HG03575 (cell line): ENCODE measurements around the gene ITPR1.

Source experiments
- ATAC-seq: cut with Tn5 transposase; IDR thresholded peaks from one replicate; pipeline ENCODE4 v1.9.1; 2021; ENCODE audit not compliant: unreplicated experiment, insufficient number of reproducible peaks, low FRiP score; ENCODE audit errors: extremely low read depth

Gene ITPR1

GRCh38 chr3:4525560-4526223 lies 32.5 kb downstream of the ITPR1 start:
- no peak for ATAC-seq

GRCh38 chr3:4528320-4528719 lies 35.2 kb downstream of the ITPR1 start:
- no peak for ATAC-seq

- no peak for ATAC-seq
Measured at GRCh38 chr3:4528819-4529600, 35.9 kb downstream of the ITPR1 start.

- ATAC-seq: no peak
Measured at GRCh38 chr3:4529876-4530588, 36.9 kb downstream of the ITPR1 start.

- no peak for ATAC-seq
Measured at GRCh38 chr3:4531478-4532025, 38.4 kb downstream of the ITPR1 start.

GRCh38 chr3:4532535-4533112 lies 39.5 kb downstream of the ITPR1 start:
- no peak for ATAC-seq

GRCh38 chr3:4533489-4534443 lies 40.6 kb downstream of the ITPR1 start:
- no peak for ATAC-seq

- ATAC-seq: no peak
Measured at GRCh38 chr3:4534906-4535305, 41.8 kb downstream of the ITPR1 start.

- no peak for ATAC-seq
Measured at GRCh38 chr3:4536260-4536659, 43.1 kb downstream of the ITPR1 start.

- no peak for ATAC-seq
Measured at GRCh38 chr3:4540267-4540666, 47.1 kb downstream of the ITPR1 start.

- ATAC-seq: no peak
Measured at GRCh38 chr3:4543110-4543509, 50.0 kb downstream of the ITPR1 start.

- no peak for ATAC-seq
Measured at GRCh38 chr3:4546346-4547178, 53.4 kb downstream of the ITPR1 start.

- ATAC-seq: no peak
Measured at GRCh38 chr3:4547799-4548198, 54.7 kb downstream of the ITPR1 start.

- ATAC-seq: no peak
Measured at GRCh38 chr3:4548356-4548755, 55.2 kb downstream of the ITPR1 start.

- no peak for ATAC-seq
Measured at GRCh38 chr3:4548780-4549179, 55.6 kb downstream of the ITPR1 start.

GRCh38 chr3:4549896-4550295 lies 56.7 kb downstream of the ITPR1 start:
- ATAC-seq: no peak

- ATAC-seq: no peak
Measured at GRCh38 chr3:4551051-4551711, 58.0 kb downstream of the ITPR1 start.
